OCI-LY7 (cell line): Measurements from ENCODE around the gene DRD1.

Experiments used
- CTCF ChIP-seq: fragments of 200-600 bp; sonication (generic); conservative IDR thresholded peaks from 2 replicates; pipeline ENCODE4 v1.5.1; 2014; ENCODE audit warnings: mild to moderate bottlenecking, antibody characterized with exemption, low read length, moderate library complexity, mixed read lengths
- EZH2phosphoT487 ChIP-seq: fragments of 200-600 bp; sonication (generic); IDR thresholded peaks from 2 replicates; pipeline ENCODE4 v1.6.1; 2018; ENCODE audit warnings: low read depth, borderline replicate concordance, mild to moderate bottlenecking, mixed run types, antibody characterized with exemption, low read length, moderate library complexity, mixed read lengths

- TF ChIP-seq CTCF (no peak), EZH2phosphoT487 (no peak)
These were observed 35.3 kb upstream of the DRD1 start for GRCh38 chr5:175479125-175479881.
